Kidney tubule cell (primary cell): ENCODE data around the gene NAALAD2.
"Not testable (repeated sequence)": the region's sequence is repeated elsewhere in the genome, so short reads cannot be mapped to it uniquely, and the experiment has no call there.

Experiments used
- DNase-seq: peaks from one replicate; pipeline ENCODE4 v3.0.0-alpha.2; 2018; ENCODE audit warnings: low spot score

NAALAD2 gene

GRCh38 chr11:90134478-90135003, at the start of gene NAALAD2:
TSS of gene NAALAD2 (plus strand) at chr11:90134663. CDS start at chr11:90134759, 96 bp downstream.
- DNase-seq = peak; percentile 6

GRCh38 chr11:90085650-90086049, 48.8 kb upstream of the NAALAD2 start, which contains the start of gene UBTFL1:
TSS of gene UBTFL1 (plus strand) at chr11:90085950. CDS start at chr11:90085950, 0 bp downstream.
- DNase-seq = not testable (repeated sequence)

GRCh38 chr11:90088731-90089130, 45.7 kb upstream of the NAALAD2 start:
- not testable (repeated sequence) for DNase-seq

- not testable (repeated sequence) for DNase-seq
Measured at GRCh38 chr11:90095230-90095924, 39.1 kb upstream of the NAALAD2 start.

GRCh38 chr11:90098261-90098660, 36.2 kb upstream of the NAALAD2 start:
- not testable (repeated sequence) for DNase-seq

- no peak for DNase-seq
Measured at GRCh38 chr11:90100431-90100830, 34.0 kb upstream of the NAALAD2 start.

GRCh38 chr11:90113541-90113940, 20.9 kb upstream of the NAALAD2 start:
- no peak for DNase-seq

- no peak for DNase-seq
Measured at GRCh38 chr11:90120191-90120590, 14.3 kb upstream of the NAALAD2 start.

- no peak for DNase-seq
Measured at GRCh38 chr11:90124371-90124770, 10.1 kb upstream of the NAALAD2 start.

- DNase-seq = no peak
Measured at GRCh38 chr11:90124946-90125345, 9.5 kb upstream of the NAALAD2 start.

- DNase-seq = no peak
Measured at GRCh38 chr11:90133560-90134477, 644 bp upstream of the NAALAD2 start.

GRCh38 chr11:90135016-90135415, 553 bp downstream of the NAALAD2 start:
- DNase-seq = no peak

GRCh38 chr11:90148900-90149299, 14.4 kb downstream of the NAALAD2 start:
- no peak for DNase-seq

GRCh38 chr11:90166982-90167573, 32.6 kb downstream of the NAALAD2 start:
- not testable (repeated sequence) for DNase-seq

- not testable (repeated sequence) for DNase-seq
Measured at GRCh38 chr11:90167704-90168103, 33.2 kb downstream of the NAALAD2 start.

GRCh38 chr11:90168571-90168970, 34.1 kb downstream of the NAALAD2 start:
- DNase-seq = no peak

- DNase-seq = no peak
Measured at GRCh38 chr11:90171359-90171758, 36.9 kb downstream of the NAALAD2 start.

- DNase-seq = peak; percentile 52
Measured at GRCh38 chr11:90176069-90176468, 41.6 kb downstream of the NAALAD2 start.

- DNase-seq = no peak
Measured at GRCh38 chr11:90178751-90179150, 44.3 kb downstream of the NAALAD2 start.

GRCh38 chr11:90179923-90180322, 45.5 kb downstream of the NAALAD2 start:
- DNase-seq = no peak

- DNase-seq = no peak
Measured at GRCh38 chr11:90187839-90188238, 53.4 kb downstream of the NAALAD2 start.

- DNase-seq = no peak
Measured at GRCh38 chr11:90189011-90189410, 54.5 kb downstream of the NAALAD2 start.
